HCT116 (cell line): Measurements from ENCODE around the gene MBD5. TPM values are rescaled to one million over a fixed set of nuclear protein-coding genes. Genes with fewer than 3 reads are reported as not detected.

Source experiments
- ATAC-seq: fragments of 200-7000 bp; cut with Tn5 transposase; 2 replicates; pipeline ENCODE4 v1.9.1; 2020; ENCODE audit warnings: mild to moderate bottlenecking, moderate library complexity
- BruUV-seq: library from RNA; stranded (reverse); fragments of 400-500 nt; replicated peaks from 2 replicates; lab custom pipeline; 2021; lab: Mats Ljungman, UMichigan
- CTCF ChIA-PET: fragments of 300-600 bp; sonication (Branson Sonifier 250); formaldehyde crosslinking; loops from one replicate; lab custom pipeline; 2021; ENCODE audit warnings: antibody characterized with exemption; lab: Charles Lee
- POLR2A ChIA-PET: fragments of 300-600, 350-600 bp; sonication (Branson Sonifier 250); formaldehyde crosslinking; loops from one replicate; lab custom pipeline; 2021; ENCODE audit warnings: antibody characterized with exemption; lab: Charles Lee
- RAD21 ChIA-PET, 2 experiments: fragments of 300-600 bp; sonication (Branson Sonifier 250); formaldehyde crosslinking; loops; one replicate each; lab custom pipeline; 2023; ENCODE audit warnings: low total read pairs in 2 of 2; ENCODE audit not compliant: uncharacterized antibody in 2 of 2, unreplicated experiment in 2 of 2, low non-redundant PET in 1 of 2; lab: Charles Lee
- DNase-seq: peaks from one replicate; pipeline ENCODE4 v3.0.0-alpha.2; 2010; ENCODE audit warnings: low read depth, low spot score
- H2AFZ ChIP-seq: fragments of 200-600 bp; shearing (Covaris generic), sonication (generic); 2 replicates; pipeline ENCODE4 v1.6.1; 2017; ENCODE audit warnings: low read depth, mixed run types, mixed read lengths, antibody characterized with exemption, low read length; ENCODE audit not compliant: poor library complexity, severe bottlenecking
- H3K27ac ChIP-seq: 2 replicates; pipeline ENCODE4 v1.5.1; 2012; ENCODE audit warnings: low read depth, low read length
- H3K27me3 ChIP-seq: fragments of 200-600 bp; sonication (generic); 2 replicates; pipeline ENCODE4 v1.6.1; 2016; ENCODE audit warnings: mixed run types, low read length, mixed read lengths; ENCODE audit not compliant: insufficient read depth
- H3K36me3 ChIP-seq, 2 experiments: fragments of 200-500 bp in 1 of 2; fragments of 200-600 bp in 1 of 2; sonication (Bioruptor generic) in 1 of 2; sonication (generic) in 1 of 2; 2 replicates each; pipeline versions ENCODE4 v1.5.1 to v1.6.1; 2014 to 2016; ENCODE audit warnings: low read length in 2 of 2, inconsistent platforms in 1 of 2, mixed read lengths in 1 of 2, mixed run types in 1 of 2; ENCODE audit not compliant: insufficient read depth in 2 of 2, control insufficient read depth in 1 of 2
- H3K4me1 ChIP-seq, 2 experiments: fragments of 200-600 bp in 1 of 2; sonication (generic) in 1 of 2; 2 replicates each; pipeline versions ENCODE4 v1.5.1 to v1.6.1; 2012 to 2017; ENCODE audit warnings: low read length in 2 of 2, inconsistent platforms in 1 of 2, mild to moderate bottlenecking in 1 of 2, mixed read lengths in 1 of 2, mixed run types in 1 of 2, moderate library complexity in 1 of 2; ENCODE audit not compliant: insufficient read depth in 2 of 2, control insufficient read depth in 1 of 2
- H3K4me2 ChIP-seq: fragments of 200-600 bp; sonication (generic); 2 replicates; pipeline ENCODE4 v1.6.1; 2017; ENCODE audit warnings: mixed run types, low read length, mixed read lengths
- H3K4me3 ChIP-seq, 2 experiments: fragments of 200-600 bp in 1 of 2; sonication (generic) in 1 of 2; replicated peaks in 1 of 2; 2 replicates each; pipeline ENCODE4 v1.5.1; 2011 to 2016; ENCODE audit warnings: low read length in 2 of 2, control low read depth in 1 of 2, low read depth in 1 of 2, mild to moderate bottlenecking in 1 of 2, mixed read lengths in 1 of 2, mixed run types in 1 of 2
- H3K79me2 ChIP-seq: fragments of 200-600 bp; sonication (generic); 2 replicates; pipeline ENCODE4 v1.6.1; 2017; ENCODE audit warnings: mild to moderate bottlenecking, mixed run types, low read length, moderate library complexity, mixed read lengths; ENCODE audit not compliant: insufficient read depth
- H3K9ac ChIP-seq: fragments of 200-600 bp; sonication (generic); 2 replicates; pipeline ENCODE4 v1.6.1; 2016; ENCODE audit warnings: low read length, mixed read lengths
- H3K9me2 ChIP-seq: fragments of 200-600 bp; sonication (generic), shearing (Covaris generic); 2 replicates; pipeline ENCODE4 v1.6.1; 2017; ENCODE audit warnings: mixed run types, mild to moderate bottlenecking, moderate library complexity; ENCODE audit not compliant: insufficient read depth
- H3K9me3 ChIP-seq, 2 experiments: fragments of 200-500 bp in 1 of 2; fragments of 200-600 bp in 1 of 2; sonication (Bioruptor generic) in 1 of 2; sonication (generic) in 1 of 2; 2 replicates each; pipeline ENCODE4 v1.6.1; 2014 to 2017; ENCODE audit warnings: low read length in 2 of 2, mixed read lengths in 2 of 2, inconsistent platforms in 1 of 2, low read depth in 1 of 2, mild to moderate bottlenecking in 1 of 2, mixed run types in 1 of 2, moderate library complexity in 1 of 2; ENCODE audit not compliant: control insufficient read depth in 1 of 2, insufficient read depth in 1 of 2
- H4K20me1 ChIP-seq: fragments of 200-600 bp; sonication (generic), shearing (Covaris generic); 2 replicates; pipeline ENCODE4 v1.6.1; 2017; ENCODE audit warnings: mixed run types, mild to moderate bottlenecking, moderate library complexity; ENCODE audit not compliant: insufficient read depth
- CEBPB ChIP-seq: IDR thresholded peaks from 2 replicates; pipeline ENCODE4 v1.6.1; 2012; ENCODE audit warnings: low read depth
- CTCF ChIP-seq, 3 experiments: fragments of 200-600 bp in 1 of 3; sonication (generic) in 1 of 3; IDR thresholded peaks in 2 of 3; conservative IDR thresholded peaks in 1 of 3; 2 replicates each; pipeline ENCODE4 v1.5.1; 2012 to 2017; ENCODE audit warnings: low read depth in 2 of 3, low read length in 2 of 3, antibody characterized with exemption in 1 of 3, borderline replicate concordance in 1 of 3, control low read depth in 1 of 3, mild to moderate bottlenecking in 1 of 3, mixed read lengths in 1 of 3, mixed run types in 1 of 3, moderate library complexity in 1 of 3; ENCODE audit not compliant: insufficient read depth in 1 of 3
- EGR1 ChIP-seq: IDR thresholded peaks from 2 replicates; pipeline ENCODE4 v1.6.1; 2012; ENCODE audit warnings: low read depth
- ELF1 ChIP-seq: IDR thresholded peaks from 2 replicates; pipeline ENCODE4 v1.6.1; 2012; ENCODE audit warnings: low read depth, borderline replicate concordance
- EZH2phosphoT487 ChIP-seq: fragments of 200-600 bp; IDR thresholded peaks from 2 replicates; pipeline ENCODE4 v1.6.1; 2018; ENCODE audit warnings: antibody characterized with exemption, borderline replicate concordance
- JUND ChIP-seq: IDR thresholded peaks from 2 replicates; pipeline ENCODE4 v1.6.1; 2012
- POLR2A ChIP-seq: IDR thresholded peaks from 2 replicates; pipeline ENCODE4 v1.7.0; 2011; ENCODE audit warnings: borderline replicate concordance; ENCODE audit not compliant: insufficient read depth, insufficient read length; ENCODE audit errors: extremely low read depth
- POLR2AphosphoS5 ChIP-seq: IDR thresholded peaks from 2 replicates; pipeline ENCODE4 v1.6.1; 2011; ENCODE audit warnings: mild to moderate bottlenecking, low read depth, low read length, moderate library complexity
- SIN3A ChIP-seq: IDR thresholded peaks from 2 replicates; pipeline ENCODE4 v1.6.1; 2012; ENCODE audit warnings: low read depth
- YY1 ChIP-seq: IDR thresholded peaks from 2 replicates; pipeline ENCODE4 v1.6.1; 2011; ENCODE audit warnings: low read length, low read depth, moderate library complexity, mild to moderate bottlenecking; ENCODE audit not compliant: insufficient replicate concordance; ENCODE audit errors: extremely low read depth
- ZBTB33 ChIP-seq: IDR thresholded peaks from 2 replicates; pipeline ENCODE4 v1.6.1; 2011; ENCODE audit warnings: mild to moderate bottlenecking, low read length, moderate library complexity; ENCODE audit not compliant: insufficient replicate concordance; ENCODE audit errors: extremely low read depth
- ZFX ChIP-seq: fragments of 450-650 bp; IDR thresholded peaks from 2 replicates; pipeline ENCODE4 v1.6.1; 2017
- ZNF274 ChIP-seq: fragments of 200-500 bp; sonication (Bioruptor generic); IDR thresholded peaks from 2 replicates; pipeline ENCODE4 v1.6.1; 2014; ENCODE audit warnings: mild to moderate bottlenecking, low read depth, low read length, inconsistent platforms
- intact Hi-C: fragments of 100-400 bp; cut with micrococcal nuclease; formaldehyde crosslinking; loops from 2 replicates; pipeline ENCODE4 v1.10.0; 2022
- total RNA-seq: library from RNA; stranded (reverse); gene quantifications from one replicate; pipeline ENCODE4 v1.2.1, GENCODE V29; 2021; ENCODE audit not compliant: unreplicated experiment
- TF ChIP-seq, protein P1 (sequence below): IDR thresholded peaks from 2 replicates; pipeline ENCODE4 v1.6.1; 2012; ENCODE audit warnings: low read depth

Gene MBD5
- total RNA-seq, 1 experiment from 2014 or later, result 20.5 TPM

- ChIA-PET CTCF (no interaction called here), POLR2A (no interaction called here), RAD21 (no interaction called here)
- Histone ChIP-seq H3K4me3 (no peak overlapping the region), H3K79me2 (peaks cover 93% of the 10 kb centered on the region), H3K27ac (no peak overlapping the region), H3K4me1 (no peaks in the 10 kb centered on the region), H3K9me2 (no peaks in the 10 kb centered on the region), H3K36me3 (0 out of 4 replicates have a peak, but pooled peaks cover 0 to 8% of the 10 kb centered on the region in 2 experiments), H3K27me3 (no peaks in the 10 kb centered on the region), H3K4me2 (no peak overlapping the region), H3K9me3 (no peaks in the 10 kb centered on the region), H2AFZ (no peak overlapping the region), H4K20me1 (peaks cover 5% of the 10 kb centered on the region; the same call in 1 of the 2 replicates), H3K9ac (no peak overlapping the region)
- BruUV-seq, result no TSS peak
- intact Hi-C loops, result no loop called here
- ATAC-seq, result no peak
- no peak for DNase-seq
- no peak for TF ChIP-seq ZFX
- TF ChIP-seq ELF1, result no peak
- TF ChIP-seq POLR2AphosphoS5, result no peak
- TF ChIP-seq ZNF274, result no peak
- no peak for TF ChIP-seq CTCF (IDR thresholded peaks at IDR 0.05 in 2 of 3, conservative IDR thresholded peaks at IDR 0.05 in 1 of 3; ENCODE audit: borderline replicate concordance in 1 of 3, insufficient read depth in 1 of 3, low read depth in 2 of 3, low read length in 2 of 3)
- no peak for TF ChIP-seq JUND
- no peak for TF ChIP-seq ZBTB33
- no peak for TF ChIP-seq SIN3A
- no peak for TF ChIP-seq EGR1
- TF ChIP-seq POLR2A, result no peak
- TF ChIP-seq EZH2phosphoT487, result no peak
- TF ChIP-seq YY1, result no peak
- no peak for TF ChIP-seq CEBPB
- TF ChIP-seq, protein P1, sequence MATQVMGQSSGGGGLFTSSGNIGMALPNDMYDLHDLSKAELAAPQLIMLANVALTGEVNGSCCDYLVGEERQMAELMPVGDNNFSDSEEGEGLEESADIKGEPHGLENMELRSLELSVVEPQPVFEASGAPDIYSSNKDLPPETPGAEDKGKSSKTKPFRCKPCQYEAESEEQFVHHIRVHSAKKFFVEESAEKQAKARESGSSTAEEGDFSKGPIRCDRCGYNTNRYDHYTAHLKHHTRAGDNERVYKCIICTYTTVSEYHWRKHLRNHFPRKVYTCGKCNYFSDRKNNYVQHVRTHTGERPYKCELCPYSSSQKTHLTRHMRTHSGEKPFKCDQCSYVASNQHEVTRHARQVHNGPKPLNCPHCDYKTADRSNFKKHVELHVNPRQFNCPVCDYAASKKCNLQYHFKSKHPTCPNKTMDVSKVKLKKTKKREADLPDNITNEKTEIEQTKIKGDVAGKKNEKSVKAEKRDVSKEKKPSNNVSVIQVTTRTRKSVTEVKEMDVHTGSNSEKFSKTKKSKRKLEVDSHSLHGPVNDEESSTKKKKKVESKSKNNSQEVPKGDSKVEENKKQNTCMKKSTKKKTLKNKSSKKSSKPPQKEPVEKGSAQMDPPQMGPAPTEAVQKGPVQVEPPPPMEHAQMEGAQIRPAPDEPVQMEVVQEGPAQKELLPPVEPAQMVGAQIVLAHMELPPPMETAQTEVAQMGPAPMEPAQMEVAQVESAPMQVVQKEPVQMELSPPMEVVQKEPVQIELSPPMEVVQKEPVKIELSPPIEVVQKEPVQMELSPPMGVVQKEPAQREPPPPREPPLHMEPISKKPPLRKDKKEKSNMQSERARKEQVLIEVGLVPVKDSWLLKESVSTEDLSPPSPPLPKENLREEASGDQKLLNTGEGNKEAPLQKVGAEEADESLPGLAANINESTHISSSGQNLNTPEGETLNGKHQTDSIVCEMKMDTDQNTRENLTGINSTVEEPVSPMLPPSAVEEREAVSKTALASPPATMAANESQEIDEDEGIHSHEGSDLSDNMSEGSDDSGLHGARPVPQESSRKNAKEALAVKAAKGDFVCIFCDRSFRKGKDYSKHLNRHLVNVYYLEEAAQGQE, result no peak
These were observed 39.9 kb upstream of the MBD5 start for GRCh38 chr2:147980940-147981528.
